Endothelial cell of umbilical vein (primary cell): ENCODE results near the gene LGI2. TPM values are rescaled to one million over a fixed set of nuclear protein-coding genes. Genes with fewer than 3 reads are reported as not detected.

Experiments
- BruUV-seq: library from RNA; stranded (reverse); fragments of 400-500 nt; replicated peaks from 2 replicates; lab custom pipeline; 2021; lab: Mats Ljungman, UMichigan
- CTCF ChIA-PET: fragments of 300-600, 350-600 bp; sonication (Branson Sonifier 250); formaldehyde crosslinking; loops from one replicate; lab custom pipeline; 2021; ENCODE audit warnings: antibody characterized with exemption, inconsistent platforms; lab: Charles Lee
- POLR2A ChIA-PET: fragments of 300-600, 350-600 bp; sonication (Branson Sonifier 250); formaldehyde crosslinking; loops from one replicate; lab custom pipeline; 2021; ENCODE audit warnings: antibody characterized with exemption, inconsistent platforms; lab: Charles Lee
- DNase-seq: peaks from one replicate; pipeline ENCODE4 v3.0.0-alpha.2; 2011; ENCODE audit warnings: low read depth, low spot score
- FAIRE-seq: peaks from 2 replicates; lab custom pipeline; 2011; peaks lifted over from hg19 to GRCh38; lab: Jason Lieb, UNC
- H2AFZ ChIP-seq: 2 replicates; pipeline ENCODE4 v1.6.0; 2012; ENCODE audit warnings: low read depth, low read length, control low read depth, inconsistent platforms
- H3K27ac ChIP-seq: 2 replicates; pipeline ENCODE4 v1.5.1; 2011; ENCODE audit warnings: low read depth, mild to moderate bottlenecking, control low read depth, low read length, moderate library complexity; ENCODE audit not compliant: insufficient read depth
- H3K27me3 ChIP-seq, 2 experiments: 2 replicates each; pipeline versions ENCODE4 v1.6.0 to v1.6.1; 2011; ENCODE audit warnings: low read length in 2 of 2, mixed read lengths in 1 of 2; ENCODE audit not compliant: control insufficient read depth in 2 of 2, insufficient read depth in 2 of 2
- H3K36me3 ChIP-seq, 2 experiments: 2 replicates in 1 of 2; 3 replicates in 1 of 2; pipeline ENCODE4 v1.5.1; 2011; ENCODE audit warnings: low read length in 2 of 2, mild to moderate bottlenecking in 1 of 2, moderate library complexity in 1 of 2; ENCODE audit not compliant: control insufficient read depth in 2 of 2, insufficient read depth in 2 of 2; ENCODE audit errors: extremely low read depth in 1 of 2
- H3K4me1 ChIP-seq: 3 replicates; pipeline ENCODE4 v1.5.1; 2011; ENCODE audit warnings: mild to moderate bottlenecking, low read length; ENCODE audit not compliant: control insufficient read depth, insufficient read depth; ENCODE audit errors: extremely low read depth
- H3K4me2 ChIP-seq: 2 replicates; pipeline ENCODE4 v1.6.1; 2011; ENCODE audit warnings: low read length, control low read depth, mixed read lengths; ENCODE audit not compliant: insufficient read depth
- H3K4me3 ChIP-seq, 3 experiments: fragments of 200-600 bp in 1 of 3; sonication (generic), shearing (Covaris generic) in 1 of 3; replicated peaks in 1 of 3; 2 replicates each; pipeline ENCODE4 v1.5.1; 2011 to 2016; ENCODE audit warnings: control low read depth in 3 of 3, low read length in 3 of 3, mild to moderate bottlenecking in 2 of 3, inconsistent platforms in 1 of 3, low read depth in 1 of 3, moderate library complexity in 1 of 3; ENCODE audit not compliant: insufficient read depth in 1 of 3
- H3K79me2 ChIP-seq: 2 replicates; pipeline ENCODE4 v1.6.0; 2012; ENCODE audit warnings: low read length, inconsistent platforms; ENCODE audit not compliant: control insufficient read depth, insufficient read depth
- H3K9ac ChIP-seq: replicated peaks from 2 replicates; pipeline ENCODE3; 2011; ENCODE audit warnings: low read length, control low read depth; ENCODE audit not compliant: insufficient read depth; ENCODE audit errors: extremely low read depth
- H3K9me1 ChIP-seq: replicated peaks from 3 replicates; pipeline ENCODE4 v1.6.0; 2011; ENCODE audit warnings: mild to moderate bottlenecking, low read length; ENCODE audit not compliant: control insufficient read depth, insufficient read depth; ENCODE audit errors: extremely low read depth
- H3K9me3 ChIP-seq: replicated peaks from 2 replicates; pipeline ENCODE4 v1.5.1; 2012; ENCODE audit warnings: low read length, inconsistent platforms; ENCODE audit not compliant: control insufficient read depth, insufficient read depth
- H4K20me1 ChIP-seq: replicated peaks from 2 replicates; pipeline ENCODE3; 2011; ENCODE audit warnings: mild to moderate bottlenecking, low read length; ENCODE audit not compliant: control insufficient read depth, insufficient read depth; ENCODE audit errors: extremely low read depth
- EZH2 ChIP-seq: IDR thresholded peaks from 2 replicates; pipeline ENCODE4 v1.6.1; 2012; ENCODE audit warnings: borderline replicate concordance, low read depth, mild to moderate bottlenecking, moderate library complexity, low read length, inconsistent platforms; ENCODE audit not compliant: severe bottlenecking
- FOS ChIP-seq: IDR thresholded peaks from 2 replicates; pipeline ENCODE4 v1.6.1; 2011; ENCODE audit warnings: mild to moderate bottlenecking, low read length, moderate library complexity, borderline replicate concordance; ENCODE audit not compliant: insufficient read depth
- GATA2 ChIP-seq: IDR thresholded peaks from 2 replicates; pipeline ENCODE4 v1.7.0; 2011; ENCODE audit warnings: low read depth, mild to moderate bottlenecking, moderate library complexity, mixed read lengths, low read length; ENCODE audit not compliant: insufficient read length, insufficient read depth
- JUN ChIP-seq: IDR thresholded peaks from 2 replicates; pipeline ENCODE4 v1.6.1; 2011; ENCODE audit warnings: borderline replicate concordance, low read depth; ENCODE audit not compliant: insufficient read length, insufficient read depth
- MAX ChIP-seq: IDR thresholded peaks from 2 replicates; pipeline ENCODE4 v1.6.1; 2011; ENCODE audit not compliant: insufficient read depth, insufficient read length
- POLR2A ChIP-seq: IDR thresholded peaks from 2 replicates; pipeline ENCODE4 v1.6.1; 2012; ENCODE audit warnings: low read depth, mild to moderate bottlenecking, control low read depth, low read length
- POLR2AphosphoS5 ChIP-seq: IDR thresholded peaks from 2 replicates; pipeline ENCODE4 v1.6.1; 2012; ENCODE audit warnings: low read depth, mild to moderate bottlenecking, control low read depth, low read length, moderate library complexity; ENCODE audit not compliant: insufficient read depth
- dilution Hi-C: fragments of 300-500 bp; cut with MboI; formaldehyde crosslinking; loops from one replicate; pipeline ENCODE4 v1.15.0; 2019; ENCODE audit warnings: low sequenced_read_pairs; ENCODE audit not compliant: extremely low pct_ligation_motif_present
- intact Hi-C: fragments of 100-400 bp; cut with micrococcal nuclease; formaldehyde crosslinking; loops from one replicate; pipeline ENCODE4 v1.10.0; 2022
- polyA plus RNA-seq, 4 experiments: library from polyadenylated mRNA; depleted of rRNA in 3 of 4; stranded (reverse) in 3 of 4; unstranded in 1 of 4; fragments of >200 nt; gene quantifications; 2 replicates each; pipeline versions ENCODE4 v1.2.1 to v1.2.3, GENCODE V29; 2011 to 2012; ENCODE audit warnings: missing spikeins in 1 of 4
- total RNA-seq: library from RNA; stranded (reverse); gene quantifications from 2 replicates; pipeline ENCODE4 v1.2.3, GENCODE V29; 2021

LGI2 gene
- total and polyA plus RNA-seq, 2 donors (not counting 3 experiments of a cell fraction or from before 2014, with no cell fraction given) = not detected

- no peak for FAIRE-seq
Measured at GRCh38 chr4:25020236-25020635, 10.5 kb downstream of the LGI2 start.

GRCh38 chr4:25019501-25019900 is 11.2 kb downstream of the LGI2 start:
- no peak overlapping the region for H3K27ac ChIP-seq
- no peaks in the 10 kb centered on the region for H3K36me3 ChIP-seq
- no peak for FAIRE-seq
- TF ChIP-seq GATA2 (no peak), JUN (no peak), POLR2AphosphoS5 (no peak), FOS (no peak), EZH2 (no peak), POLR2A (no peak)
- BruUV-seq = no TSS peak
- intact Hi-C loops (no loop called here), dilution Hi-C loops (no loop called here)
- H4K20me1 ChIP-seq = no peaks in the 10 kb centered on the region
- DNase-seq = no peak
- H3K4me1 ChIP-seq = no peaks in the 10 kb centered on the region
- no peak overlapping the region for H3K4me2 ChIP-seq
- H3K9me1 ChIP-seq = no peaks in the 10 kb centered on the region
- H3K27me3 ChIP-seq = peaks cover 10% of the 10 kb centered on the region in 2 experiments
- CTCF ChIA-PET = no interaction called here
- H3K4me3 ChIP-seq = no peak overlapping the region
- POLR2A ChIA-PET = no interaction called here
- H3K9ac ChIP-seq = no peak overlapping the region
- no peak overlapping the region for H2AFZ ChIP-seq
- no peaks in the 10 kb centered on the region for H3K9me3 ChIP-seq
- no peaks in the 10 kb centered on the region for H3K79me2 ChIP-seq

More at GRCh38 chr4:25020236-25020635, 10.5 kb downstream of the LGI2 start:
- H3K9me1 ChIP-seq = no peaks in the 10 kb centered on the region
- TF ChIP-seq MAX (no peak), FOS (no peak)
- no peak overlapping the region for H3K27ac ChIP-seq
- no TSS peak for BruUV-seq
- no peak overlapping the region for H3K4me2 ChIP-seq
- no peaks in the 10 kb centered on the region for H3K36me3 ChIP-seq
- DNase-seq = no peak
- H3K9ac ChIP-seq = no peak overlapping the region
- H3K4me1 ChIP-seq = no peaks in the 10 kb centered on the region
- no peaks in the 10 kb centered on the region for H4K20me1 ChIP-seq
- H3K4me3 ChIP-seq = no peak overlapping the region
- intact Hi-C loops (no loop called here), dilution Hi-C loops (no loop called here)
- peaks cover 10 to 11% of the 10 kb centered on the region in 2 experiments for H3K27me3 ChIP-seq
- no peak overlapping the region for H2AFZ ChIP-seq
- ChIA-PET CTCF (no interaction called here), POLR2A (no interaction called here)
- H3K79me2 ChIP-seq = no peaks in the 10 kb centered on the region
- H3K9me3 ChIP-seq = no peaks in the 10 kb centered on the region
